ENCODE data around the gene CDC34. TPM values are rescaled to one million over a fixed set of nuclear protein-coding genes. Genes with fewer than 3 reads are reported as not detected.

Gene CDC34
- total RNA-seq, 1 donor from 2014 or later: 23.1 TPM

DNA sequence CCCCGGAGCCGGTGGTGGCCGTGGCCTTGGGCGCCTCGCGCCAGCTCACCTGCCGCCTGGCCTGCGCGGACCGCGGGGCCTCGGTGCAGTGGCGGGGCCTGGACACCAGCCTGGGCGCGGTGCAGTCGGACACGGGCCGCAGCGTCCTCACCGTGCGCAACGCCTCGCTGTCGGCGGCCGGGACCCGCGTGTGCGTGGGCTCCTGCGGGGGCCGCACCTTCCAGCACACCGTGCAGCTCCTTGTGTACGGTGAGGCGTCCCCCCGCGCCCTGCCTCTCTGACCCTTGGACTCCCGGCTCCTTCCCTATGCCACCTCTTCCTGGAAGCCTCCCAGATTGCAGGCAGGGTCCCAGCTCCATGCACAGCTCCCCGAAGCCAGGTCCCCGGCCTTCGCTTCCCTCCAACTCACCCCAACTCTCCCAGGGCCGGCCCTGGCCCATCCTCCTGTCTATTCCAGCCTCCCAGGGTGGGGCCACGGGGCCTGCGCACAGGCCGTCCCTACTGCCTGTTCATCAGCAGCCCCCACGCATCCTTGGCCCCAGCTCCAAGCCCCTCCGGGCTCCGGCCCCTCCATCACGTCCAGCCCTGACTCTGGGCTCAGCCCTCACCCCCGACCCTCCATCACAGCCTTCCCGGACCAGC is 33.6 kb upstream of the CDC34 start:
- Mint-ChIP-seq H3K9me3 (no peaks in the 10 kb centered on the region), H3K27ac (no peak overlapping the region), H3K36me3 (ENCODE audit: low read depth) (no peaks in the 10 kb centered on the region), H3K4me1 (peaks cover 13% of the 10 kb centered on the region), H3K4me3 (no peak overlapping the region), H3K27me3 (peaks cover 15% of the 10 kb centered on the region)
- DNase-seq: no peak
- ChIA-PET POLR2A (interaction anchor here (1.9 kb wide), 1 partner anchor 9 kb away, joined by 10 read pairs; no protein-coding TSS in a partner anchor), CTCF (interaction anchor here (0.8 kb wide), 1 partner anchor 13 kb away, joined by 3 read pairs; no protein-coding TSS in a partner anchor)
- intact Hi-C loops (cut with micrococcal nuclease): no loop called here
- TF ChIP-seq, protein P1, sequence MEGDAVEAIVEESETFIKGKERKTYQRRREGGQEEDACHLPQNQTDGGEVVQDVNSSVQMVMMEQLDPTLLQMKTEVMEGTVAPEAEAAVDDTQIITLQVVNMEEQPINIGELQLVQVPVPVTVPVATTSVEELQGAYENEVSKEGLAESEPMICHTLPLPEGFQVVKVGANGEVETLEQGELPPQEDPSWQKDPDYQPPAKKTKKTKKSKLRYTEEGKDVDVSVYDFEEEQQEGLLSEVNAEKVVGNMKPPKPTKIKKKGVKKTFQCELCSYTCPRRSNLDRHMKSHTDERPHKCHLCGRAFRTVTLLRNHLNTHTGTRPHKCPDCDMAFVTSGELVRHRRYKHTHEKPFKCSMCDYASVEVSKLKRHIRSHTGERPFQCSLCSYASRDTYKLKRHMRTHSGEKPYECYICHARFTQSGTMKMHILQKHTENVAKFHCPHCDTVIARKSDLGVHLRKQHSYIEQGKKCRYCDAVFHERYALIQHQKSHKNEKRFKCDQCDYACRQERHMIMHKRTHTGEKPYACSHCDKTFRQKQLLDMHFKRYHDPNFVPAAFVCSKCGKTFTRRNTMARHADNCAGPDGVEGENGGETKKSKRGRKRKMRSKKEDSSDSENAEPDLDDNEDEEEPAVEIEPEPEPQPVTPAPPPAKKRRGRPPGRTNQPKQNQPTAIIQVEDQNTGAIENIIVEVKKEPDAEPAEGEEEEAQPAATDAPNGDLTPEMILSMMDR (IDR thresholded peaks at IDR 0.05): no peak
- peak; percentile 25 for ATAC-seq (ENCODE audit: low read depth)

DNA sequence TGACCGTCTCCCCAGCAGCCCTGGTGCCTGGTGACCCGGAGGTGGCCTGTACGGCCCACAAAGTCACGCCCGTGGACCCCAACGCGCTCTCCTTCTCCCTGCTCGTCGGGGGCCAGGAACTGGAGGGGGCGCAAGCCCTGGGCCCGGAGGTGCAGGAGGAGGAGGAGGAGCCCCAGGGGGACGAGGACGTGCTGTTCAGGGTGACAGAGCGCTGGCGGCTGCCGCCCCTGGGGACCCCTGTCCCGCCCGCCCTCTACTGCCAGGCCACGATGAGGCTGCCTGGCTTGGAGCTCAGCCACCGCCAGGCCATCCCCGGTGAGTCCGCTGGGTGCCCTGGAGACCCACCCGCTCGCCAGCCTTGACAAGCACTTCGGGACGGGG is 33.1 kb upstream of the CDC34 start:
- ChIA-PET CTCF (interaction anchor here (0.8 kb wide), 1 partner anchor 13 kb away, joined by 3 read pairs; no protein-coding TSS in a partner anchor), POLR2A (interaction anchor here (1.9 kb wide), 1 partner anchor 8 kb away, joined by 10 read pairs; no protein-coding TSS in a partner anchor)
- Mint-ChIP-seq H3K4me1 (peaks cover 14% of the 10 kb centered on the region), H3K27me3 (peaks cover 15% of the 10 kb centered on the region), H3K36me3 (ENCODE audit: low read depth) (no peaks in the 10 kb centered on the region), H3K27ac (no peak overlapping the region), H3K4me3 (no peak overlapping the region), H3K9me3 (no peaks in the 10 kb centered on the region)
- TF ChIP-seq, protein P1 (IDR thresholded peaks at IDR 0.05): no peak
- intact Hi-C loops (cut with micrococcal nuclease): no loop called here
- DNase-seq (no peak), ATAC-seq (ENCODE audit: low read depth) (no peak)

DNA sequence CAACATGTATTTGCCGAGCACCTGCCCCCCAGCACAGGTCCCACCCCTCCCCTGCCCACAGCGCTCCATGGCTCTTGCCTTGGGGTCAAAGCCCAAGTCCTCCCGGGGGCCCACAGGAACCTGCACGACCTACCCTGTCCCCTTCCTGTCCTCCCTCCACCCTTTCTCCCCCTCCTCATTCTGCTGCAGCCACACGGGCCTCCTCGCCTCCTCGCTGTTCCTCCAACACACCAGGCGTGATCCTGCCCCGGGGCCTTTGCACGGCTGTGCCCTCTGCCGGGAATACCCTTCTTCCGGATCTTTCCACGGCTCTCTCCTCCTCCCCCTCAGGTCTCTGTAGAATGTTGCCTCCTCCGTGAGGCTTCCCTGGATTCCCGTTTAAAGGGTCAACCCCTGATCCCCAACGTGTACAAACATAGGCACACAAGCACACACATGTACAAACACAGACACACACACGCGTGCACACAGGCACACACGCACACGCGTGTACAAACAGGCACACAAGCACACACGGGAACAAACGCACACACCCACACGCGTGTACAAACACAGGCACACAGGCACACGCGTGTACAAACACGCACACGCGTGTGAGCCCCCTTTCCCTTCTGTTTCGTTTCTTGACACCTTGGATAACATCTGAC is 32.5 kb upstream of the CDC34 start:
- POLR2A ChIA-PET: interaction anchor here (1.9 kb wide), 1 partner anchor 7 kb away, joined by 10 read pairs; no protein-coding TSS in a partner anchor
- CTCF ChIA-PET: no interaction called here

DNA sequence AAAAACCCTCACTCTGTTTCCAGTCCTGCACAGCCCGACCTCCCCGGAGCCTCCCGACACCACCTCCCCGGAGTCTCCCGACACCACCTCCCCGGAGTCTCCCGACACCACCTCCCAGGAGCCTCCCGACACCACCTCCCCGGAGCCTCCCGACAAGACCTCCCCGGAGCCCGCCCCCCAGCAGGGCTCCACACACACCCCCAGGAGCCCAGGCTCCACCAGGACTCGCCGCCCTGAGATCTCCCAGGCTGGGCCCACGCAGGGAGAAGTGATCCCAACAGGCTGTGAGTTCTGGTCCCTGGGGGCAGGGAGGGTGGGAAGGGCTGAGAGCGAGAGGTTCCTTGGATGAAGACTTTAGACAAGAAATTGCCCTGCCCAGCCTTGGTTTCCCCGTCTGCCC is 29.9 kb upstream of the CDC34 start:
- POLR2A ChIA-PET: no interaction called here
- H3K4me3 Mint-ChIP-seq: no peak overlapping the region

More for the DNA sequence above, 32.5 kb upstream of the CDC34 start:
- TF ChIP-seq, protein P1 (IDR thresholded peaks at IDR 0.05): no peak
- Mint-ChIP-seq H3K4me3 (no peak overlapping the region), H3K9me3 (no peaks in the 10 kb centered on the region), H3K27me3 (peaks cover 12% of the 10 kb centered on the region), H3K4me1 (peaks cover 14% of the 10 kb centered on the region), H3K36me3 (ENCODE audit: low read depth) (no peaks in the 10 kb centered on the region), H3K27ac (no peak overlapping the region)
- no peak for DNase-seq
- no peak for ATAC-seq (ENCODE audit: low read depth)
- intact Hi-C loops (cut with micrococcal nuclease): no loop called here

More for the DNA sequence above, 29.9 kb upstream of the CDC34 start:
- ATAC-seq (ENCODE audit: low read depth) (no peak), DNase-seq (no peak)
- intact Hi-C loops (cut with micrococcal nuclease): loop anchor here (10.0 kb wide), 2 partner anchors 157 to 207 kb away; partner anchors contain the start of genes MIER2 and PLPP2
- Mint-ChIP-seq H3K9me3 (no peaks in the 10 kb centered on the region), H3K27me3 (peaks cover 12% of the 10 kb centered on the region), H3K4me1 (peaks cover 21% of the 10 kb centered on the region), H3K27ac (no peak overlapping the region), H3K36me3 (ENCODE audit: low read depth) (no peaks in the 10 kb centered on the region)
- TF ChIP-seq, protein P1 (IDR thresholded peaks at IDR 0.05): no peak
- CTCF ChIA-PET: no interaction called here
